ENCODE measurements around the gene TMC7. TPM values are rescaled to one million over a fixed set of nuclear protein-coding genes. Genes with fewer than 3 reads are reported as not detected.
"Not testable (repeated sequence)": the region's sequence is repeated elsewhere in the genome, so short reads cannot be mapped to it uniquely, and the experiment has no call there.

The TMC7 gene
- polyA plus RNA-seq, 2 donors: 0.22 to 0.41 TPM

DNA sequence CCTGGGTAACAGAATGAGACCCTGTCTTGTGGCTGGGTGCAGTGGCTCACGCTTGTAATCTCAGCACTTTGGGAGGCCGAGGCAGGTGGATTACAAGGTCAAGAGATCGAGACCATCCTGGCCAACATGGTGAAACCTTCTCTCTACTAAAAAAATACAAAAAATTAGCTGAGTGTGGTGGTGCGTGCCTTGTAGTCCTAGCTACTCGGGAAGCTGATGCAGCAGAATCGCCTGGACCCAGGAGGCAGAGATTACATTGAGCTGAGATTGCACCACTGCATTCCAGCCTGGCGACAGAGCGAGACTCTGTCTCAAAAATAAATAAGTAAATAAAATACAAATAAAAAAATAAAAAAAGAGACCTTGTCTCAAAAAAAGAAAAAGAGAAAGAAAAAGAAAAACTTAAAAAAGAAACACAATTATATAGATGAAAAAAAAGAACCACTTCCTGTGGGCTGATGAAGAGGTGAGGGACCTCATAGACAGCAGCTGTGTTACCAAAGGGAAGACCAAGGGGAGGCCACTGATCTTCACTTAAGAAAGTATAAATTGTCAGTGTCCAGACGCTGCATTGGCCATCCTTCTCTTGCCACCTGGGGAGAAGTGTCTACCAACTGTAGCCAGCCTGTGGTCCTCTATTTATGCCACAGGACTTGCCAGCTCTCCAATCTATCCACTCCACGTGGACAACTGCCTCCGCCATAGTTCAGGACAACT, 33.1 kb upstream of the TMC7 start:
- Histone ChIP-seq H3K27me3 (ENCODE audit: control insufficient read depth in 1 of 2, insufficient read depth in 2 of 2, low read length in 2 of 2) (no peaks in the 10 kb centered on the region), H3K4me1 (ENCODE audit: control insufficient read depth in 2 of 2, insufficient read depth in 2 of 2, low read length in 1 of 2) (peaks cover 0 to 2% of the 10 kb centered on the region in 2 donors), H3K4me3 (ENCODE audit: low read depth in 1 of 2, low read length in 2 of 2) (no peak overlapping the region), H3K36me3 (ENCODE audit: control insufficient read depth in 2 of 2, insufficient read depth in 2 of 2, low read length in 1 of 2) (no peaks in the 10 kb centered on the region), H3K9me3 (ENCODE audit: control insufficient read depth in 2 of 2, insufficient read depth in 1 of 2, low read depth in 1 of 2, low read length in 1 of 2) (no peaks in the 10 kb centered on the region), H3K27ac (ENCODE audit: low read depth in 2 of 2, low read length in 1 of 2) (no peak overlapping the region)
- 87 to 89% methylated on average over 11 of the region's 11 CpGs for whole genome bisulfite sequencing, 2 donors

DNA sequence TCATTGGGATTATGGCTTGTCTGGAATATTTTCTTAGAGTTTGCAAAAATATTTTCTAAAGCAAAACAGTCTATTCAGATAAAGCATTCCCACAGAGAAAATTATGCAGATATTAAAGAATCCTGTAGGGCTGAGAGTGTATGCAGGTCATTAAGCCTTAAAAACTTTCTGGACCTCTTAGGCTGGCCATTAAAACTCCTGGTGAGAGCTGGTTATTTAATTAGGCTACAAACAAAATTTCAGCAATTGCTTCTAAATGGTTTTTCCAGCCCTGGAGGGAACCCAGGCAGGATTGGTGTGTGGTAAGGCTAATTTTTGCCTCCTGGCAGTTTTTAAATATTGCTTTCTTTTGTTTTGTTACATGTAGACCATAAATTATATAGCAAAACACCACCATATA, 30.2 kb upstream of the TMC7 start:
- no peaks in the 10 kb centered on the region for H3K36me3 ChIP-seq (ENCODE audit: control insufficient read depth in 2 of 2, insufficient read depth in 2 of 2, low read length in 1 of 2)
- H3K4me1 ChIP-seq (ENCODE audit: control insufficient read depth in 2 of 2, insufficient read depth in 2 of 2, low read length in 1 of 2): peaks cover 0 to 2% of the 10 kb centered on the region in 2 donors
- no peak overlapping the region for H3K4me3 ChIP-seq (ENCODE audit: low read depth in 1 of 2, low read length in 2 of 2)
- H3K27ac ChIP-seq (ENCODE audit: low read depth in 2 of 2, low read length in 1 of 2): no peak overlapping the region
- H3K27me3 ChIP-seq (ENCODE audit: control insufficient read depth in 1 of 2, insufficient read depth in 2 of 2, low read length in 2 of 2): no peaks in the 10 kb centered on the region
- no peaks in the 10 kb centered on the region for H3K9me3 ChIP-seq (ENCODE audit: control insufficient read depth in 2 of 2, insufficient read depth in 1 of 2, low read depth in 1 of 2, low read length in 1 of 2)

DNA sequence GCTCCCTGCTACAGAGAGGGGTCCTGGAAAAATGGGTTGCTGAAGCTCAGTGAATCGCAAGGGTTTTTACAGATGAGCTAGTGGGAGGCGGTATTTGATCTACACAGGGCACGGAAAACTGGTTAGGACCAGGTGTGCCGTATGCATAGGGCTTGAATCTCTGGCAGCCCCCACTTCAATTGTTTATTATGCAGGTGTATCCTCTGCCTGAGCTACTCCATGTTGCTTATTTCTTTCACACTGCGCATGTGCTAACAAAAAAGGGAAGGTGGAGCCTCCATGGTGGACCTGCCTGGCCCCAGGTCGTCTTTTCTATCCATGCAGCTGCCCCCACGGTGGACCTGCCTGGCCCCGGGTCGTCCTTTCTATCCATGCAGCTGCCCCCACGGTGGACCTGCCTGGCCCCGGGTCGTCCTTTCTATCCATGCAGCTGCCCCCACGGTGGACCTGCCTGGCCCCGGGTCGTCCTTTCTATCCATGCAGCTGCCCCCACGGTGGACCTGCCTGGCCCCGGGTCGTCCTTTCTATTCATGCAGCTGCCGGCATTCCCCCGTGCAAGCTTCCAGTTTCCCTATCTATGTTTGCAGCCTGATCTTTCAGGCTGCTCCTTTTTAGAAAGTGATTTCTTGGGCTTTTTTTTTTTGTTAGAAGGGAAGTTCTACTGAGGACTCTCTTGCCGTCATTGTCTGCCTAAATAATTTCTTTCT, 27.7 kb upstream of the TMC7 start:
- H3K27ac ChIP-seq (ENCODE audit: low read depth in 2 of 2, low read length in 1 of 2); H3K4me1 ChIP-seq (ENCODE audit: control insufficient read depth in 2 of 2, insufficient read depth in 2 of 2, low read length in 1 of 2); H3K27me3 ChIP-seq (ENCODE audit: control insufficient read depth in 1 of 2, insufficient read depth in 2 of 2, low read length in 2 of 2); H3K9me3 ChIP-seq (ENCODE audit: control insufficient read depth in 2 of 2, insufficient read depth in 1 of 2, low read depth in 1 of 2, low read length in 1 of 2); H3K36me3 ChIP-seq (ENCODE audit: control insufficient read depth in 2 of 2, insufficient read depth in 2 of 2, low read length in 1 of 2): not testable (repeated sequence)
- 31 to 40% methylated on average over 12 to 18 of the region's 21 CpGs for WGBS, 2 donors
- H3K4me3 ChIP-seq (ENCODE audit: low read depth in 1 of 2, low read length in 2 of 2): peak overlapping the region; percentile 23 to 30

DNA sequence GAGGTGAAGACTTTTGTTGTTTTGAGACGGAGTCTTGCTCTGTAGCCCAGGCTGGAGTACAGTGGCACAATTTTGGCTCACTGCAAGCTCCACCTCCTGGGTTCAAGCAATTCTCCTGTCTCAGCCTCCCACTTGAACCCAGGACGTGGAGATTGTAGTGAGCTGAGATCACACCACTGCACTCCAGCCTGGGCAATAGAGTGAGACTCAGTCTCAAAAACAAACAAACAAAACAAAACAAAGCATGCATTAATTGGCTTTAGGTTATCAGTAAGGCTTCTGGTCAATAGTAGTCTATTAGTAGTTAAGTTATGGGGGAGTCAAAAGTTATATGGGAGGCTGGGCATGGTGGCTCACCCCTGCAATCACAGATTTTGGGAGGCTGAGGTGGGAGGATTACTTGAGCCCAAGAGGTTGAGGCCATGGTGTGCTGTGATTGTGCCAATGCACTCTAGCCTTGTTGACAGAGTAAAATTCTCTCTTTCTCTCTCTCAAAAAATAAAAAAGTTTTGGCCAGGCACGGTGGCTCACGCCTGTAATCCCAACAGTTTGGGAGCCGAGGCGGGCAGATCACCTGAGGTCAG, 27.0 kb upstream of the TMC7 start:
- not testable (repeated sequence) for H3K27me3 ChIP-seq (ENCODE audit: control insufficient read depth in 1 of 2, insufficient read depth in 2 of 2, low read length in 2 of 2); H3K36me3 ChIP-seq (ENCODE audit: control insufficient read depth in 2 of 2, insufficient read depth in 2 of 2, low read length in 1 of 2); H3K4me3 ChIP-seq (ENCODE audit: low read depth in 1 of 2, low read length in 2 of 2); H3K4me1 ChIP-seq (ENCODE audit: control insufficient read depth in 2 of 2, insufficient read depth in 2 of 2, low read length in 1 of 2); H3K9me3 ChIP-seq (ENCODE audit: control insufficient read depth in 2 of 2, insufficient read depth in 1 of 2, low read depth in 1 of 2, low read length in 1 of 2); H3K27ac ChIP-seq (ENCODE audit: low read depth in 2 of 2, low read length in 1 of 2)
- WGBS, 2 donors: 69 to 72% methylated on average over 6 of the region's 6 CpGs

DNA sequence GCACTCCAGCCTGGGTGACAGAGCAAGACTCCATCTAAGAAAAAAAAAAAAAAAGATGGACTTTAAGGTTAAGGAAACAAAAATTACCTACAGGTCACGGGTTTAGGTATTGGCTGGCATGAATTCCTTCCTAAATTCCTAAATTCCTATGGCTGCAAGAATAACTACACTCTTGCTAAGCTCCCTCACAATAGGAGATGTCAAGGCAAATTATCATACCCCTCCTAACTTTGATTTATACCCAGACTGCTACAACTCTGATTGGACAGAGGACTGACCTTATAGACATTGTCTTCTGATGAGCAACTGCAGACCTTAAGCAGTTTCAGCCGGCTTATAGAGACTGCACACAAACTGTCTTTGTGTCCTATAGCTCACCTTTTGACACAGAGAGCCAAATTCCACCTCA, 25.1 kb upstream of the TMC7 start:
- Histone ChIP-seq H3K4me3 (ENCODE audit: low read depth in 1 of 2, low read length in 2 of 2) (no peak overlapping the region), H3K27me3 (ENCODE audit: control insufficient read depth in 1 of 2, insufficient read depth in 2 of 2, low read length in 2 of 2) (no peaks in the 10 kb centered on the region), H3K4me1 (ENCODE audit: control insufficient read depth in 2 of 2, insufficient read depth in 2 of 2, low read length in 1 of 2) (peaks cover 0 to 8% of the 10 kb centered on the region in 2 donors), H3K9me3 (ENCODE audit: control insufficient read depth in 2 of 2, insufficient read depth in 1 of 2, low read depth in 1 of 2, low read length in 1 of 2) (no peaks in the 10 kb centered on the region), H3K36me3 (ENCODE audit: control insufficient read depth in 2 of 2, insufficient read depth in 2 of 2, low read length in 1 of 2) (no peaks in the 10 kb centered on the region), H3K27ac (ENCODE audit: low read depth in 2 of 2, low read length in 1 of 2) (peak overlapping the region in 1 of 2 donors; percentile 72)
- WGBS, 2 donors: 48 to 56% methylated on average over 2 of the region's 2 CpGs

DNA sequence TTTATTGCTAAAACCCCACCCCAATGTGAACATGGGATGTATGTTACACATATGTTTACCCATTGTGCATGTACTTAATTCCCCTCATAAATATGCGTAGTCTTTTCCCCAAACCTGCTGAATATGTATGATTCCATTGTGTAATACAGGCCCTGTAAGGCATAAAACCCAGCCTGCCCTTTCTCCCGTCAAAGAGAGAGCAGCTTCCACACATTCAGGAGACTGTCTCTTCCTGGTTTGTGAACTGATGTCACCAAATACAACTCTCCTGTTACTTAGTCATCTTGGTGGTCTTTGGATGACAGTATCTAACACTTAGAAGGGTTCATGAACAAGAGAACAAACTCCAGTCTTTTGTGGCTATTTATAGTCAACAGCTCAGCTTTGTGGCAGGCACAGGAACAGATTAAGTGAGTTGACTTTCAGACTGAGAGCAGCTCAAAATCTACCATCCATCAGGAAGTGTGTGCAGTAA, 24.7 kb upstream of the TMC7 start:
- Histone ChIP-seq H3K36me3 (ENCODE audit: control insufficient read depth in 2 of 2, insufficient read depth in 2 of 2, low read length in 1 of 2) (no peaks in the 10 kb centered on the region), H3K4me3 (ENCODE audit: low read depth in 1 of 2, low read length in 2 of 2) (no peak overlapping the region), H3K27me3 (ENCODE audit: control insufficient read depth in 1 of 2, insufficient read depth in 2 of 2, low read length in 2 of 2) (no peaks in the 10 kb centered on the region), H3K9me3 (ENCODE audit: control insufficient read depth in 2 of 2, insufficient read depth in 1 of 2, low read depth in 1 of 2, low read length in 1 of 2) (no peaks in the 10 kb centered on the region), H3K27ac (ENCODE audit: low read depth in 2 of 2, low read length in 1 of 2) (peak overlapping the region; percentile 26 to 72), H3K4me1 (ENCODE audit: control insufficient read depth in 2 of 2, insufficient read depth in 2 of 2, low read length in 1 of 2) (peaks cover 0 to 8% of the 10 kb centered on the region in 2 donors)
- 37 to 53% methylated on average over 2 of the region's 2 CpGs for WGBS, 2 donors

DNA sequence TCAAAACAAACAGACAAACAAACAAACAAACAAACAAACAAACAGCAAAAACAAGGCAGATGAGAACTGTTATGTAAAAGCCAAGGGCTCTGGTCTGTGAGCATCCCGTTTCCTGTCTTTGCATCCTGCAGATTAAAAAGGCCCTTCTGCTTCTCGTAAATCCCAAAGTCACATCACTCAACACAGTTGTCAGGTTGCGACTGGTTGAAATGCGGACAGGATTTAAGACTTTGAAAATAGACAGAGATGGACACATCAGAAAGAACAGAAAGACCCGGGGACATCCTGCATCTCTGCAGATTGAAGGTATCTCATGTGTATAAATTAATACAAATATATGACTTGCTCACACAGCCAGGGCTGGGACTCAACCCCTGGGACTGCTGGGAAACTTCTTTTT, 18.2 kb upstream of the TMC7 start:
- WGBS, 2 donors: 73 to 82% methylated on average over 5 of the region's 5 CpGs
- no peak overlapping the region for H3K27ac ChIP-seq (ENCODE audit: low read depth in 2 of 2, low read length in 1 of 2)
- no peaks in the 10 kb centered on the region for H3K27me3 ChIP-seq (ENCODE audit: control insufficient read depth in 1 of 2, insufficient read depth in 2 of 2, low read length in 2 of 2)
- peaks cover 0 to 8% of the 10 kb centered on the region in 2 donors for H3K4me1 ChIP-seq (ENCODE audit: control insufficient read depth in 2 of 2, insufficient read depth in 2 of 2, low read length in 1 of 2)
- H3K9me3 ChIP-seq (ENCODE audit: control insufficient read depth in 2 of 2, insufficient read depth in 1 of 2, low read depth in 1 of 2, low read length in 1 of 2): no peaks in the 10 kb centered on the region
- no peak overlapping the region for H3K4me3 ChIP-seq (ENCODE audit: low read depth in 1 of 2, low read length in 2 of 2)
- H3K36me3 ChIP-seq (ENCODE audit: control insufficient read depth in 2 of 2, insufficient read depth in 2 of 2, low read length in 1 of 2): no peaks in the 10 kb centered on the region

DNA sequence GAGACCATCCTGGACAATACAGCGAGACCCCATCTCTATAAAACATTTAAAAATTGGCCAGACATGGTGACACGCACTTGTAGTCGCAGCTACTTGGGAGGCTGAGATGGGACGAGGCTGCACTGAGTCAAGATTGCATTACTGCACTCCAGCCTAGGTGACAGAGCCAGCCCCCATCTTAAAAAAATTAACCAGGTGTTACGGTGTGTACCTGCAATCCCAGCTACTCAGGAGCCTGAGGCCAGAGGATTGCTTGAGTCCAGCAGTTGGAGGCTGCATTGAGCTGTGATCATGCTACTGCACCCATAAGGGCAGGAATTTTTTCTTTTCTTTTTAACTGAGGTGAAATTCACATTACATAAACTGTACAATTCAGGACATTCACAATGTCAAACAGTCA, 16.9 kb upstream of the TMC7 start:
- 91 to 95% methylated on average over 5 of the region's 5 CpGs for WGBS, 2 donors
- Histone ChIP-seq H3K27ac (ENCODE audit: low read depth in 2 of 2, low read length in 1 of 2) (no peak overlapping the region), H3K4me1 (ENCODE audit: control insufficient read depth in 2 of 2, insufficient read depth in 2 of 2, low read length in 1 of 2) (peaks cover 0 to 4% of the 10 kb centered on the region in 2 donors), H3K4me3 (ENCODE audit: low read depth in 1 of 2, low read length in 2 of 2) (no peak overlapping the region), H3K36me3 (ENCODE audit: control insufficient read depth in 2 of 2, insufficient read depth in 2 of 2, low read length in 1 of 2) (no peaks in the 10 kb centered on the region), H3K27me3 (ENCODE audit: control insufficient read depth in 1 of 2, insufficient read depth in 2 of 2, low read length in 2 of 2) (no peaks in the 10 kb centered on the region), H3K9me3 (ENCODE audit: control insufficient read depth in 2 of 2, insufficient read depth in 1 of 2, low read depth in 1 of 2, low read length in 1 of 2) (no peaks in the 10 kb centered on the region)

DNA sequence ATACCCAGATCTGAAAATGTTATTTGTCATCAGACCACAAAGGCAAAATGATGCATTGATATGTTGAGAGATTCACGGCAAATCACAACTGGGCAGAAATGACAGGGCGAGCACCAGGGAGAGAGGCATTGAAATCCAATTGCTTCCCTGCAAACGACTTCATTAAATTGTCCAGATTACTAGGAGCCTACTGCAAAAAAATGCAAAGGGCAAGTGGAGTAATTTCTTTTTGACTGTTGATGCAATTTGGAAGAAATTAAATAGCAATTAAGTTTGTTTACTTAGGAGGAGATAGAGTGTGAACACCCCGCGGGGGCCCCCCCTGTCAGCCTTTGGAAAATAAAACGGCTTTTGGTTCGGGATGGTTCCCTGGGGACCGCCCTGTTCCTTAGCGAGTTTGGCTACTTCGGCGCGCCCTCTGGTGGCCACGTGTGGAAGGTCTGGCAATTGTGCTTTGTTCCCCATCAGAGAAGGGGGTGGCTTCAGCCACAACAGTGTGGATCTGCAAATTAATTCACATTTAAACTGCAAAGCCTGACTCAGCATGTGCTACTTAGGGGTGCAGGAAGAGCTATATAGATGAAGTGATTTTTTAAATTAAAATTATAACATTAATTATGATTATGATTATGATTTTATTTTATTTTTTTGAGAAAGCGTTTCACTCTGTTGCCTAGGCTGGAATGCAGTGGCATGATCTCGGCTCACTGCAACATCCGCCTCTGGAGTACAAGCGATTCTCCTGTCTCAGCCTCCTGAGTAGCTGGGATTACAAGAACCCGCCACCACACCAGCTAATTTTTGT, 14.5 kb upstream of the TMC7 start:
- 24 to 27% methylated on average over 18 of the region's 18 CpGs for WGBS, 2 donors
- Histone ChIP-seq H3K4me1 (ENCODE audit: control insufficient read depth in 2 of 2, insufficient read depth in 2 of 2, low read length in 1 of 2) (no peaks in the 10 kb centered on the region), H3K9me3 (ENCODE audit: control insufficient read depth in 2 of 2, insufficient read depth in 1 of 2, low read depth in 1 of 2, low read length in 1 of 2) (no peaks in the 10 kb centered on the region), H3K4me3 (ENCODE audit: low read depth in 1 of 2, low read length in 2 of 2) (peak overlapping the region in 1 of 2 donors; percentile 19), H3K27ac (ENCODE audit: low read depth in 2 of 2, low read length in 1 of 2) (no peak overlapping the region), H3K27me3 (ENCODE audit: control insufficient read depth in 1 of 2, insufficient read depth in 2 of 2, low read length in 2 of 2) (no peaks in the 10 kb centered on the region), H3K36me3 (ENCODE audit: control insufficient read depth in 2 of 2, insufficient read depth in 2 of 2, low read length in 1 of 2) (no peaks in the 10 kb centered on the region)
